ENCODE data around the gene HEATR9.

DNA sequence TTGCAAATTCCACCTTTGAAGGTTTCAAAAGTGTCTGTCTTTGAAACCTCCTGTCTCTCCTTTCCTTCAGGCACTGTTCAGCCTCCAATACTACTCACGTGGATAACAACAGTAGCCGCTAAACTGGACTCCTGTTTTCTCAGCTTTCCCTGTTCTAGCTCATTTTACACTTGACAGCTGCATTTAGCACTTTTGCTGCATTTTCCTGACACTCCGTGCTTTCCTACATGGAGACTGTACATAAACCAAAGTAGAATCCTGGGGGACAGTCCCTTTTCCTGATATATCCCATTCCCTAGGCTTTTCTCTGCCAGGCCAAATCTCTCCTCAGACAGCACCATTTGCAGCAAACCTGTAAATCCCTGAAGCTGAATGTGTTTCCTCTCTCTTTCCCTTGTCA, 7.8 kb upstream of the HEATR9 start:
- TF ChIP-seq EEA1 (CRISPR knock-in tag; IDR thresholded peaks at IDR 0.05; ENCODE audit: borderline replicate concordance) (no peak), CREB1 (IDR thresholded peaks at IDR 0.05) (no peak), CREB1 (CRISPR knock-in tag; IDR thresholded peaks at IDR 0.05) (no peak), ZNF510 (CRISPR knock-in tag; IDR thresholded peaks at IDR 0.05; ENCODE audit: low read depth) (no peak)
- TF ChIP-seq, protein P1, sequence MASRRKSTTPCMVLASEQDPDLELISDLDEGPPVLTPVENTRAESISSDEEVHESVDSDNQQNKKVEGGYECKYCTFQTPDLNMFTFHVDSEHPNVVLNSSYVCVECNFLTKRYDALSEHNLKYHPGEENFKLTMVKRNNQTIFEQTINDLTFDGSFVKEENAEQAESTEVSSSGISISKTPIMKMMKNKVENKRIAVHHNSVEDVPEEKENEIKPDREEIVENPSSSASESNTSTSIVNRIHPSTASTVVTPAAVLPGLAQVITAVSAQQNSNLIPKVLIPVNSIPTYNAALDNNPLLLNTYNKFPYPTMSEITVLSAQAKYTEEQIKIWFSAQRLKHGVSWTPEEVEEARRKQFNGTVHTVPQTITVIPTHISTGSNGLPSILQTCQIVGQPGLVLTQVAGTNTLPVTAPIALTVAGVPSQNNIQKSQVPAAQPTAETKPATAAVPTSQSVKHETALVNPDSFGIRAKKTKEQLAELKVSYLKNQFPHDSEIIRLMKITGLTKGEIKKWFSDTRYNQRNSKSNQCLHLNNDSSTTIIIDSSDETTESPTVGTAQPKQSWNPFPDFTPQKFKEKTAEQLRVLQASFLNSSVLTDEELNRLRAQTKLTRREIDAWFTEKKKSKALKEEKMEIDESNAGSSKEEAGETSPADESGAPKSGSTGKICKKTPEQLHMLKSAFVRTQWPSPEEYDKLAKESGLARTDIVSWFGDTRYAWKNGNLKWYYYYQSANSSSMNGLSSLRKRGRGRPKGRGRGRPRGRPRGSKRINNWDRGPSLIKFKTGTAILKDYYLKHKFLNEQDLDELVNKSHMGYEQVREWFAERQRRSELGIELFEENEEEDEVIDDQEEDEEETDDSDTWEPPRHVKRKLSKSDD (CRISPR knock-in tag; IDR thresholded peaks at IDR 0.05; ENCODE audit: low read depth) = no peak

Measured in HepG2 (cell line).